ENCODE results near the gene TBX21.

TBX21 gene, protein sequence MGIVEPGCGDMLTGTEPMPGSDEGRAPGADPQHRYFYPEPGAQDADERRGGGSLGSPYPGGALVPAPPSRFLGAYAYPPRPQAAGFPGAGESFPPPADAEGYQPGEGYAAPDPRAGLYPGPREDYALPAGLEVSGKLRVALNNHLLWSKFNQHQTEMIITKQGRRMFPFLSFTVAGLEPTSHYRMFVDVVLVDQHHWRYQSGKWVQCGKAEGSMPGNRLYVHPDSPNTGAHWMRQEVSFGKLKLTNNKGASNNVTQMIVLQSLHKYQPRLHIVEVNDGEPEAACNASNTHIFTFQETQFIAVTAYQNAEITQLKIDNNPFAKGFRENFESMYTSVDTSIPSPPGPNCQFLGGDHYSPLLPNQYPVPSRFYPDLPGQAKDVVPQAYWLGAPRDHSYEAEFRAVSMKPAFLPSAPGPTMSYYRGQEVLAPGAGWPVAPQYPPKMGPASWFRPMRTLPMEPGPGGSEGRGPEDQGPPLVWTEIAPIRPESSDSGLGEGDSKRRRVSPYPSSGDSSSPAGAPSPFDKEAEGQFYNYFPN

DNA sequence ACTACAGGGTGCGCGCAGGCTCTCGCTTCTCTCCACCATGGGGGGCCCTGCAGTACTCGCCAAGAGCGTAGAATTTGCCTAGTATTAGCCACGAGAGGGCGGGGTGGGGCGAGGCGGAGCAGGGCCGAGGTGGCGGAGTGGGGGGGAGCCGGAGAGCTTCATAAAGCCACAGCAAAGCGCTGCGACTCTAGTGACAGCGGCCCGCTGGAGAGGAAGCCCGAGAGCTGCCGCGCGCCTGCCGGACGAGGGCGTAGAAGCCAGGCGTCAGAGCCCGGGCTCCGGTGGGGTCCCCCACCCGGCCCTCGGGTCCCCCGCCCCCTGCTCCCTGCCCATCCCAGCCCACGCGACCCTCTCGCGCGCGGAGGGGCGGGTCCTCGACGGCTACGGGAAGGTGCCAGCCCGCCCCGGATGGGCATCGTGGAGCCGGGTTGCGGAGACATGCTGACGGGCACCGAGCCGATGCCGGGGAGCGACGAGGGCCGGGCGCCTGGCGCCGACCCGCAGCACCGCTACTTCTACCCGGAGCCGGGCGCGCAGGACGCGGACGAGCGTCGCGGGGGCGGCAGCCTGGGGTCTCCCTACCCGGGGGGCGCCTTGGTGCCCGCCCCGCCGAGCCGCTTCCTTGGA is at the start of gene TBX21:
TBX21 (plus strand) TSS at position 190 of the 627 bp plus-strand sequence; CDS start at position 409, 219 bp downstream.
- in situ Hi-C loops (cut with MboI; ENCODE audit: low sequenced_read_pairs), result no loop called here

DNA sequence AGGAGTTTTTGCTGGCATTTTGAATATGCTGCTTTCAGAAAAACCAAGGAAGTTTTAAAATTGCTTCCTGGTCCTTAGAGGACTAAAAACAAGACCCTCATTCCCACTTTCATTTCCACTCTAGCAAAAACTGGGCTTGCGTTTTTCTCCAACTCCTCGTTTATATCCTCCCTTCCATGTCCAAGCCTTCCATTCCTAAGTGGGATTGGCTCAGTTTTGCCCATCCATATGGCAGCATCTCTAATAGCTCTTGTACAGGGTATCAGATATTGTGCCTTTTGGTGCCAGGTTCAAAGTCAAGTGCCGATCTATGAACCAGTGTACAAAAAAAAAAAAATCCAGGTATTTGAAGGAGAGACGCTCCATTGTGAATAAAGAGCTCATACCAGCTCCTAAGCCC is 49.0 kb upstream of the TBX21 start:
- in situ Hi-C loops (cut with MboI; ENCODE audit: low sequenced_read_pairs), result no loop called here

DNA sequence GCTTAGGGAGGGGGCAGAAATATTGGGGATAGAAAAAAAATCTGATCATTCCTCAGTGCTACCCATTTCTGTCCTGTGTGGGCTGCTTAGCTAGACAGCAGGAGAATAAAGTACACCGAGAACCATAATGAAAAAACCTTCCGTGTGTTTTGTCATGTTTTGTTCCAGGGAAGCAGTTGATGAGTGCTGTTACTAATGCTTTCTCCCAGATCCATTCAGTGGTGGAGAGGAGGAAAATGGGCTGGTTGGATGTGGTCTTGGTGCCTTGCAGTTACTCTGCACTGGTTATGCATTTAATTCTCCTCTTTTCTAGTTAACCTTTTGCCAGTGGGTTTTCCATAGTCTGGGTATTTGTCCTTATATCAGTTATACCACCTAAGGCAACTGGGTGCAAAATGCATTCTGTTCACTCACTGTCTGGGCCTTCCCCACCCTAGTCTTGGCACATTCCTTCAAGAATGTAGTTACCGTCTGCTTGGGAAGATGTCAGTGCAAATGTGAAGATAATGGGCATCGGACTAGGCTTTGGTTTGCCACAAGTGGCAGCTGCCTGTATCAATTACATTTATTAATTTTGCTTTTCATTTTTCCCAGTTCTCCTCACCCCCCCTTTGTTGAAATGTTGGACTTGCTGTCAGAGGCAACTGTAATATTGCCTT is 48.4 kb upstream of the TBX21 start:
- in situ Hi-C loops (cut with MboI; ENCODE audit: low sequenced_read_pairs), result no loop called here

DNA sequence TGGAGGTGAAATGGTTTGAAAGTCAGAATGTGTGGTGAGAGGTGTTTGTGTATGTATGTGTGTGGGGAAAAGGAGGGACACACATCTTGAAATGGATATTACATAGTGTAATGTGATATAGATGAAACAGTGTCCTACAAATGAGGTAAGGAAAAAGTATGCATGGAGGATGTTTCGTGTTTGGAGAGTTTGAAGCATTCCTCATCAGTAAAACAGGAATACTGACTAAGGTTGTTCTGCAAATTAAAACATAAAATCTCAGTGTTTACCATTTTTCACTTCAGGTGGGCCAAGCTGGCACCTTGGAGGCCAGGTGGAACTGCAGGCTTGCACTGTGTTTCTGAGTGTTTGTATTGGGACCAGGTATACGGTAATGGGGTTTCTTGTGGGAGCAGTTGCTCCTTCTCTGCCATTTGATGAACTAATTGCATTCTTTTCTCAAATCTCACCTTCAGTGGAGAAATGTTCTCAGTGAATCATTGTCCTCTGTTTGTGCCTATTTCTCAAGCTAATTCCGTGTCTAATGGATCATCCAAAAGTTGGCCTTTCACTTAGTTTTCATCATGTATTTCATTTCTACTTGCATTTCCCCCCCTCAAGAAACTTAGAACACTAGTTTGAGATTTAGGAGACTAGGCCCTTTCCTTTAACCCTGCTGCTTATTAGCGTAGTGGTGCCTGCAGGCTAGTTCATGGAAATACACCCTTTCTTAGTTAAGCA is 47.3 kb upstream of the TBX21 start:
- in situ Hi-C loops (cut with MboI; ENCODE audit: low sequenced_read_pairs), result no loop called here

DNA sequence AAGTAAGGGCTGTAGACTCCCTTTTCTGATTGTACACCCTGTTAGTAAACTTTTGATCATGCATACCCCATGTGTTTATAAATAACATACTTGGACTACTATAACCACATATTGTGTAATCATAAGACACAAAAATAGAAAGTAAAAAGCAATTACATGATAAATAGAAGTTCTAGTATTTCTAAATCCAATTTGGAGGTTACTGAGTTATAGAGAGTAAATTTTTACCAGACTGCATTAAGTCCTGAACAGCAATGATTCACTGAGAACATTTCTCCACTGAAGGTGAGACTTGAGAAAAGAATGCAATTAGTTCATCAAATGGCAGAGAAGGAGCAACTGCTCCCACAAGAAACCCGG is 46.8 kb upstream of the TBX21 start:
- in situ Hi-C loops (cut with MboI; ENCODE audit: low sequenced_read_pairs), result no loop called here

DNA sequence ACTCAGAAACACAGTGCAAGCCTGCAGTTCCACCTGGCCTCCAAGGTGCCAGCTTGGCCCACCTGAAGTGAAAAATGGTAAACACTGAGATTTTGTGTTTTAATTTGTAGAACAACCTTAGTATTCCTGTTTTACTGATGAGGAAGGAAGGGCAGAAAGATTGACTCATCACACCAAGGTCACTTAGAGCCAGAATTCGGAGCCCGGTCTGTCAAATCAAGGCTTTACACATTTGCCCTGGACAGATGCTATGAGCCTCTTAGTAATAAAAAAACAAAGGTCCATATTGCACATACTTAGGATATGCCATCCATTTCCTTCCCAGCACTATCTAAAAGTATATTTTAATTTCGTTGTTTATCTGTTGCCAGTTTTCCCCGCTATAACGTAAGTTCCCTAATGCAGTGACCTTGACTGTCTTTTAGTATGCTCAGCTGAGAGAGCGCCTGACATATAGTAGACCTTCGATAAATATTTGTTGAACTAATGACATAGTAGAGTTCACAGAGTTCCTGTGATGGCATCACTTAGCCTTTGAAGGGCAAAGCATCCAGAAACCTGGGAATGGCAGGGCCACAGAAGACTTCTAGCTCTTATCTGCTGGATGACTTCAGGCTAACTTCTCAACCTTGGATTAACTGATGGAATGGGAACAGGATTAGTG is 46.2 kb upstream of the TBX21 start:
- in situ Hi-C loops (cut with MboI; ENCODE audit: low sequenced_read_pairs), result no loop called here

GRCh38 chr17:47687328-47687690 is 45.7 kb upstream of the TBX21 start:
- in situ Hi-C loops (cut with MboI; ENCODE audit: low sequenced_read_pairs), result no loop called here

- in situ Hi-C loops (cut with MboI; ENCODE audit: low sequenced_read_pairs), result no loop called here
Observed at GRCh38 chr17:47687748-47688147, 45.3 kb upstream of the TBX21 start.

DNA sequence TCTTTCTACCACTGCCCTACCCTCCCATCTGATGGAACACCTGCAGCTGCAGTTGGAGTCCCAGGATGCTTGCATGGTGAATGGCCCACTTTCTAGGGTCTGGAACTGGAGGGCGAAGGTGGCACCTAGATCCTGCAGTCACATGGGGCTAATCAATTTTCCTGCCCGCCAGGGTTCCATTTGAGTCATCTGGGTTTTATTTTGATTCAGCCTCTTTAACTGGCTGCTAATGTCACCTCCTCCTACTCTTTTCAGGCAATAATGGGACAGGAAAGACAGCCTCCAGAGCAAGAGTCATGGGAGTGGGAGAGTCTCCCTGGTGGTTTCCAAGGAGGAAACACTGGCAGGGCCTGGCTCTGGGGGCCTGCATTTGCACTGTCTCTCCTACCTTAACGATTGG is 42.9 kb upstream of the TBX21 start:
- in situ Hi-C loops (cut with MboI; ENCODE audit: low sequenced_read_pairs), result no loop called here

- in situ Hi-C loops (cut with MboI; ENCODE audit: low sequenced_read_pairs), result no loop called here
Observed at GRCh38 chr17:47692137-47692894, 40.7 kb upstream of the TBX21 start.

- in situ Hi-C loops (cut with MboI; ENCODE audit: low sequenced_read_pairs), result no loop called here
Observed at GRCh38 chr17:47692895-47693730, 39.9 kb upstream of the TBX21 start.

DNA sequence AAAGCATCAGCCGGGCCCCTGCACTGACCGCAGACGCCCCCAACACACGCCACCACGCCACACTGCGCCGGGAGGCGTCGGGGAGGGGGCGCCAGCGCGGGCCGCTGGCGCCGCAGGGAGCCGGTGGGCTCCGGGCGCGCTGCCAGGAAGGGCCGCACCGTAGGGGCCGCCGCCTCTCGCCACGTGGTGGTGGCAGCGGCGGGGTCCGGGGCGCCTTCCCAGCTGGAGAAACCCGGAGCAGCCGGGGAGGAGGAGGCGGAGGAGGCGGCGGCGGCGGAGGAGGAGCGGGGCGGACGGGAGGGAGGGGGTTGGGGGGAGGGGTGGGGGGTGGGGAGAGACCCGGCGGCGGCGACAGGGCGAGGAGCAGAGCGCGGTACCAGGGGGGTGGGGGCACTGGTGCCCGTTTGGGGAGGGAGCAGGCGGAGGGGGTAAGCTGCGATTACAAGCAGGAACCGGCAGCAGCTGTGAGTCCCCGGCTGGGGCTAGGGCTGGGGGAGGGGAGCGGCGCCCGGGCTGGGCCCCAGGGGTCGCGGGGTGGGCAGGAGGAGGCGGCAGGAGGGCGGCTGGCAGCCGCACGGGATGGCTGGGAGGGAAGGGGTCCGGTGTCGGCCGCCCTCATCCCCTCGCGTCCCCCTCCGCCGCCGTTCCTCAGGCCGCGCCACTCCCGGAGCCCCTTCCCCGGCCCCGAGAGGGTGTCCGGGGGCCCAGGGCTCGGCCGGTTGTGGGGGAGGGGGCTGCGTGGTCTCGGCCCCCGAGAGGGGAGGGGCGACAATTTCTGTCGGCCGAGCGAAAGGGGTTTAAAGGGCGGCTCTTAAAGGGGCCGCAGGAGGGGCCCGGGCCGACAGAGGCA is 39.1 kb upstream of the TBX21 start, which contains the start of gene TBKBP1:
TBKBP1 (plus strand) TSS at position 431 of the 850 bp plus-strand sequence. CDS start 1,952 bp downstream, outside the sequence.
- in situ Hi-C loops (cut with MboI; ENCODE audit: low sequenced_read_pairs), result no loop called here

- in situ Hi-C loops (cut with MboI; ENCODE audit: low sequenced_read_pairs), result no loop called here
Observed at GRCh38 chr17:47694581-47695428, 38.2 kb upstream of the TBX21 start.

GRCh38 chr17:47695429-47696376 is 37.3 kb upstream of the TBX21 start:
- in situ Hi-C loops (cut with MboI; ENCODE audit: low sequenced_read_pairs), result no loop called here

DNA sequence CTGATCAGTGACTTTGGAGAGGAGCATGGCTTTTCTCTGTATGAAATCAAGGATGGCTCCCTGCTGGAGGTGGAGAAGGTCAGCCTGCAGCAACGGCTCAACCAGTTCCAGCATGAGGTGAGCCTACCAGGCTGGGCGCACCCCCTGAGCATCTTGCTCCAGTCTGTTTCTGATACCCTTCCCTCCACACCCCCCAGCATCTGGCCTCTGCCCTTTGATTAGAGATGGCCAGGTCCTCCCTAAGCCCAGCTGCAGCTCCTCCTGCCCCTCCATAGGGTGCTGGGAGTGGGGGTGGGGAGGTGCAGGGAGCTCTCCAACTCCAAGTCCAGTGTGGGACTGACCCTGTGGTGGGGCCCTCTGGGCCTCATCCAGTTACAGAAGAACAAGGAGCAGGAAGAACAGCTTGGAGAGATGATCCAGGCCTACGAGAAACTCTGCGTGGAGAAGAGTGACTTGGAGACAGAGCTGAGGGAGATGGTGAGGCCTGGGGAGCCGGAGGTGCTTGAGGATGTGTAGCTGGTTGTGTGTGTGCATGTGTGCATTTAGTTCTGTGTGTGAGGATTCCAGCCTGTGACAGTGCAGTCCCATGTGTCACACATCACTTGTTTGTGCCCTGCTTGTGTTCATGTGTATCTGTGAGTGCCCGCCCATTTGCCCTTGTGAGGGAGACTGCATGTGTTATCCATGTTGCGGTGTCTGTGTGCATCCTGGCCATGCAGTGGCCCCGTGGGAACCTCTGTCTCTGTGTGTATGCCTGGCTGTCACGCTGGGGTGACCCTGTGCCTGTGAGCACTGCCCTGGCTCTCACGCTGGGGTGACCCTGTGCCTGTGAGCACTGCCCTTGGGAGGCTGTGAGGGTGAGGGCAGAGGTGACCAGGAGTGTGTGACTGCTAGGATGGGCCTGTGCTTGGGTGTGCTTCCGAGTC is 36.1 kb upstream of the TBX21 start:
- in situ Hi-C loops (cut with MboI; ENCODE audit: low sequenced_read_pairs), result no loop called here
